Hepatocyte (in vitro differentiated cells): ENCODE measurements around the gene STARD6.

ENCODE experiments used
- CTCF ChIP-seq: fragments of 200-600 bp; sonication (generic); IDR thresholded peaks from 2 replicates; pipeline ENCODE4 v1.5.1; 2016; ENCODE audit warnings: antibody characterized with exemption, mild to moderate bottlenecking; ENCODE audit not compliant: poor library complexity
- EZH2 ChIP-seq: fragments of 200-600 bp; sonication (generic); IDR thresholded peaks from 2 replicates; pipeline ENCODE4 v1.6.1; 2016; ENCODE audit warnings: antibody characterized with exemption, mild to moderate bottlenecking, borderline replicate concordance

DNA sequence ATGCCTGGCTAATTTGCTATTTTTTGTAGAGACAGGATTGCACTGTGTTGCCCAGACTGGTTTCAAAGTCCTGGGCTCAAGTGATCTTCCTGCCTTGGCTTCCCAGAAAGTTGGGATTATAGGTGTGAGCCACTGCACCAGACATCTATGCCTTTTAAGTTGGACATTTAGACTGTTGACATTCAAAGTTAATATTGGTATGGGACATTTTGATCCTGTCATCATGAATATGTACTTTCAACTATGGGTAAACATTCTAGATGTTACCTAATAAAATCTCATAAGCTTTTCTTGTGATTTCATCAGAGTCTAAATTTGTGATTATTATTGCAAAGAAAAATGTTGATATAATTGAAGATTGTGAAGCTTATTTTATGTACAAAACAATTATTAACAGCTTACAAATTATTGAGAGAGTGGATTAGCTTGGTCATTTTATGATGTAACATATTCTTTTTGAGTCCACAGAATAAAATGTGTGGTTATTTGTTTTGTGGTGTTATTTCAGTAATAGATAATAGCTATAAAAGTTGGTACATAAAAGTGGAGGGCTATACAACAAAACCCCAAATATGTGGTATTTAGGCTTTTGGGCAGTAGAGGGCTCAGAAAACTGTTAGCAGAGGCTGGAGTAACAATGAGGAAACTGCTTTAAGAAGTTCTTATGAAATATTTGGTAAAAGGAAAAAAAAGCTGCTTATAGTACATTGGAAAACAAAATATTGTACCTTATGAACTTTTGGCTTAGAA is 41.4 kb downstream of the STARD6 start:
- TF ChIP-seq CTCF = no peak
- TF ChIP-seq EZH2 = no peak
